ENCODE results near the gene ENTPD6.

The ENTPD6 gene

DNA sequence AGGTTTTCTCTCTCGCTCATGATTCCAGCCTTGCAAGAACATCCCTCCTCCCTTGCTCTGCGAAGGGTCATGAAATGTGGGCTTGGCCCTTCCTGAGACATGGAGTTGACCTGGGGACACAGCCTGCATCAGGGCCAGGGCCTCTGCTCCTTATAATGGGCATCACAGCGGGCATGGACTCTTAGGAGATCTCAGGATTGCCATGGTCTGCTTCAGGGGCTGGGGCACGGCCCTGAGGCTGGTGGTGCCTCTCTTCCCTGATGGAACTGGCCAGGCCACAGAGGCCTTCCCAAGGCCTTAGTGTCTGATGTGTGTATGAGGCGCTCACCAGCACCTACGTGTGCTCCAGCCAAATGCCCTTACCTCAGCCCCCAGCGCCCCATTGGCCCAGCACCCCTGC is 23.9 kb downstream of the ENTPD6 start:
- no peak for ATAC-seq
- TF ChIP-seq ZNF565 (CRISPR knock-in tag; conservative IDR thresholded peaks at IDR 0.05; ENCODE audit: low read depth) (no peak), ARNTL (CRISPR knock-in tag; IDR thresholded peaks at IDR 0.05; ENCODE audit: borderline replicate concordance, low read depth) (no peak), ZC3H10 (CRISPR knock-in tag; IDR thresholded peaks at IDR 0.05) (no peak), ESRRG (CRISPR knock-in tag; IDR thresholded peaks at IDR 0.05) (no peak), PPARA (CRISPR knock-in tag; IDR thresholded peaks at IDR 0.05; ENCODE audit: borderline replicate concordance) (no peak), GLIS3 (CRISPR knock-in tag; IDR thresholded peaks at IDR 0.05) (no peak), ZNF70 (CRISPR knock-in tag; IDR thresholded peaks at IDR 0.05) (no peak), TCF4 (CRISPR knock-in tag; IDR thresholded peaks at IDR 0.05; ENCODE audit: borderline replicate concordance) (no peak), RARB (CRISPR knock-in tag; IDR thresholded peaks at IDR 0.05) (no peak), TOX (CRISPR knock-in tag; IDR thresholded peaks at IDR 0.05; ENCODE audit: borderline replicate concordance) (no peak), ZFP30 (CRISPR knock-in tag; IDR thresholded peaks at IDR 0.05) (no peak), OSR1 (CRISPR knock-in tag; IDR thresholded peaks at IDR 0.05) (no peak), BACH2 (CRISPR knock-in tag; IDR thresholded peaks at IDR 0.05; ENCODE audit: borderline replicate concordance) (no peak), ISL1 (CRISPR knock-in tag; IDR thresholded peaks at IDR 0.05) (no peak), SNAI2 (CRISPR knock-in tag; IDR thresholded peaks at IDR 0.05) (no peak)
- TF ChIP-seq, protein P1, sequence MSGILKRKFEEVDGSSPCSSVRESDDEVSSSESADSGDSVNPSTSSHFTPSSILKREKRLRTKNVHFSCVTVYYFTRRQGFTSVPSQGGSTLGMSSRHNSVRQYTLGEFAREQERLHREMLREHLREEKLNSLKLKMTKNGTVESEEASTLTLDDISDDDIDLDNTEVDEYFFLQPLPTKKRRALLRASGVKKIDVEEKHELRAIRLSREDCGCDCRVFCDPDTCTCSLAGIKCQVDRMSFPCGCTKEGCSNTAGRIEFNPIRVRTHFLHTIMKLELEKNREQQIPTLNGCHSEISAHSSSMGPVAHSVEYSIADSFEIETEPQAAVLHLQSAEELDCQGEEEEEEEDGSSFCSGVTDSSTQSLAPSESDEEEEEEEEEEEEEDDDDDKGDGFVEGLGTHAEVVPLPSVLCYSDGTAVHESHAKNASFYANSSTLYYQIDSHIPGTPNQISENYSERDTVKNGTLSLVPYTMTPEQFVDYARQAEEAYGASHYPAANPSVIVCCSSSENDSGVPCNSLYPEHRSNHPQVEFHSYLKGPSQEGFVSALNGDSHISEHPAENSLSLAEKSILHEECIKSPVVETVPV (CRISPR knock-in tag; IDR thresholded peaks at IDR 0.05), result no peak

DNA sequence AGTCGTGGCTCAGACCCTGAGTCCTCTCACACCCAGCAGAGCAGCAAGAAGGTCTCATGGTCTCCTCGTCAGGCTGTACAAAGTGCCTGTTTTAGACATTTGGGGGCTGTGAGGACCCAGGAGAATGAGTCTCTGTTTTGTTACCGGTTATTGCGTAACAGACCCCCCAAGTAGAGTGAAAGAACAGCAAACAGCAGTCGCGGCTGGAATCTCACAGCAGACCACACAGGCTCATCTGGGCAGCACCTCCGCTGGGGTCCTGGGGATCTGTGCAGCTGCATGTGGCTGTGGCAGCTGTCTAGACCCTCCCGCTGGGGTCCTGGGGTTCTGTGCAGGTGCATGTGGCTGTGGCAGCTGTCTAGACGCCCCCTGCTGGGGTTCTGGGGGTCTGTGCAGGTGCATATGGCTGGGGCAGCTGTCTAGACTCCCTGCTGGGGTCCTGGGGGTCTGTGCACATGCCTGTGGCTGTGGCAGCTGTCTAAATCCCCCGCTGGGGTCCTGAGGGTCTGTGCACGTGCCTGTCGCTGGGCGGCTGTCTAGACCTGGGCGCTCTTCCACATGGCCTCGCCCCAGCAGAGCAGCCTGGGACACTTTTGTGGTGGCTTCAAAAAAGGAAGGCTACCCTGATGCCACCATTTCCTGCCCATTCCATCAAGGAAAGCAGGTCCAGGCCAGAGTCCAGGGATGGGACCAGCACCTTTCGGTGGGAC is 24.7 kb downstream of the ENTPD6 start:
- no peak for ATAC-seq
- TF ChIP-seq ZFP30 (CRISPR knock-in tag; IDR thresholded peaks at IDR 0.05) (no peak), CSDC2 (CRISPR knock-in tag; IDR thresholded peaks at IDR 0.05) (no peak), SNAI2 (CRISPR knock-in tag; IDR thresholded peaks at IDR 0.05) (no peak), TOX (CRISPR knock-in tag; IDR thresholded peaks at IDR 0.05; ENCODE audit: borderline replicate concordance) (no peak), ESRRG (CRISPR knock-in tag; IDR thresholded peaks at IDR 0.05) (no peak), GLIS3 (CRISPR knock-in tag; IDR thresholded peaks at IDR 0.05) (no peak), ISL1 (CRISPR knock-in tag; IDR thresholded peaks at IDR 0.05) (no peak), ZFP3 (CRISPR knock-in tag; IDR thresholded peaks at IDR 0.05) (no peak), ARNTL (CRISPR knock-in tag; IDR thresholded peaks at IDR 0.05; ENCODE audit: borderline replicate concordance, low read depth) (no peak), ZNF70 (CRISPR knock-in tag; IDR thresholded peaks at IDR 0.05) (no peak), RARB (CRISPR knock-in tag; IDR thresholded peaks at IDR 0.05) (no peak), ZC3H10 (CRISPR knock-in tag; IDR thresholded peaks at IDR 0.05) (no peak), TCF4 (CRISPR knock-in tag; IDR thresholded peaks at IDR 0.05; ENCODE audit: borderline replicate concordance) (no peak), BACH2 (CRISPR knock-in tag; IDR thresholded peaks at IDR 0.05; ENCODE audit: borderline replicate concordance) (no peak)
- TF ChIP-seq, protein P2, sequence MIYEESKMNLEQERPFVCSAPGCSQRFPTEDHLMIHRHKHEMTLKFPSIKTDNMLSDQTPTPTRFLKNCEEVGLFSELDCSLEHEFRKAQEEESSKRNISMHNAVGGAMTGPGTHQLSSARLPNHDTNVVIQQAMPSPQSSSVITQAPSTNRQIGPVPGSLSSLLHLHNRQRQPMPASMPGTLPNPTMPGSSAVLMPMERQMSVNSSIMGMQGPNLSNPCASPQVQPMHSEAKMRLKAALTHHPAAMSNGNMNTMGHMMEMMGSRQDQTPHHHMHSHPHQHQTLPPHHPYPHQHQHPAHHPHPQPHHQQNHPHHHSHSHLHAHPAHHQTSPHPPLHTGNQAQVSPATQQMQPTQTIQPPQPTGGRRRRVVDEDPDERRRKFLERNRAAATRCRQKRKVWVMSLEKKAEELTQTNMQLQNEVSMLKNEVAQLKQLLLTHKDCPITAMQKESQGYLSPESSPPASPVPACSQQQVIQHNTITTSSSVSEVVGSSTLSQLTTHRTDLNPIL (CRISPR knock-in tag; IDR thresholded peaks at IDR 0.05; ENCODE audit: low read depth), result no peak
- TF ChIP-seq, protein P3, sequence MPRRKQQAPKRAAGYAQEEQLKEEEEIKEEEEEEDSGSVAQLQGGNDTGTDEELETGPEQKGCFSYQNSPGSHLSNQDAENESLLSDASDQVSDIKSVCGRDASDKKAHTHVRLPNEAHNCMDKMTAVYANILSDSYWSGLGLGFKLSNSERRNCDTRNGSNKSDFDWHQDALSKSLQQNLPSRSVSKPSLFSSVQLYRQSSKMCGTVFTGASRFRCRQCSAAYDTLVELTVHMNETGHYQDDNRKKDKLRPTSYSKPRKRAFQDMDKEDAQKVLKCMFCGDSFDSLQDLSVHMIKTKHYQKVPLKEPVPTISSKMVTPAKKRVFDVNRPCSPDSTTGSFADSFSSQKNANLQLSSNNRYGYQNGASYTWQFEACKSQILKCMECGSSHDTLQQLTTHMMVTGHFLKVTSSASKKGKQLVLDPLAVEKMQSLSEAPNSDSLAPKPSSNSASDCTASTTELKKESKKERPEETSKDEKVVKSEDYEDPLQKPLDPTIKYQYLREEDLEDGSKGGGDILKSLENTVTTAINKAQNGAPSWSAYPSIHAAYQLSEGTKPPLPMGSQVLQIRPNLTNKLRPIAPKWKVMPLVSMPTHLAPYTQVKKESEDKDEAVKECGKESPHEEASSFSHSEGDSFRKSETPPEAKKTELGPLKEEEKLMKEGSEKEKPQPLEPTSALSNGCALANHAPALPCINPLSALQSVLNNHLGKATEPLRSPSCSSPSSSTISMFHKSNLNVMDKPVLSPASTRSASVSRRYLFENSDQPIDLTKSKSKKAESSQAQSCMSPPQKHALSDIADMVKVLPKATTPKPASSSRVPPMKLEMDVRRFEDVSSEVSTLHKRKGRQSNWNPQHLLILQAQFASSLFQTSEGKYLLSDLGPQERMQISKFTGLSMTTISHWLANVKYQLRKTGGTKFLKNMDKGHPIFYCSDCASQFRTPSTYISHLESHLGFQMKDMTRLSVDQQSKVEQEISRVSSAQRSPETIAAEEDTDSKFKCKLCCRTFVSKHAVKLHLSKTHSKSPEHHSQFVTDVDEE (CRISPR knock-in tag; IDR thresholded peaks at IDR 0.05), result no peak
- TF ChIP-seq, protein P4, sequence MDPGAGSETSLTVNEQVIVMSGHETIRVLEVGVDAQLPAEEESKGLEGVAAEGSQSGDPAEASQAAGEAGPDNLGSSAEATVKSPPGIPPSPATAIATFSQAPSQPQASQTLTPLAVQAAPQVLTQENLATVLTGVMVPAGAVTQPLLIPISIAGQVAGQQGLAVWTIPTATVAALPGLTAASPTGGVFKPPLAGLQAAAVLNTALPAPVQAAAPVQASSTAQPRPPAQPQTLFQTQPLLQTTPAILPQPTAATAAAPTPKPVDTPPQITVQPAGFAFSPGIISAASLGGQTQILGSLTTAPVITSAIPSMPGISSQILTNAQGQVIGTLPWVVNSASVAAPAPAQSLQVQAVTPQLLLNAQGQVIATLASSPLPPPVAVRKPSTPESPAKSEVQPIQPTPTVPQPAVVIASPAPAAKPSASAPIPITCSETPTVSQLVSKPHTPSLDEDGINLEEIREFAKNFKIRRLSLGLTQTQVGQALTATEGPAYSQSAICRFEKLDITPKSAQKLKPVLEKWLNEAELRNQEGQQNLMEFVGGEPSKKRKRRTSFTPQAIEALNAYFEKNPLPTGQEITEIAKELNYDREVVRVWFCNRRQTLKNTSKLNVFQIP (CRISPR knock-in tag; IDR thresholded peaks at IDR 0.05; ENCODE audit: borderline replicate concordance, low read depth), result no peak
- TF ChIP-seq, protein P1 (CRISPR knock-in tag; IDR thresholded peaks at IDR 0.05), result no peak
- TF ChIP-seq, protein P5, sequence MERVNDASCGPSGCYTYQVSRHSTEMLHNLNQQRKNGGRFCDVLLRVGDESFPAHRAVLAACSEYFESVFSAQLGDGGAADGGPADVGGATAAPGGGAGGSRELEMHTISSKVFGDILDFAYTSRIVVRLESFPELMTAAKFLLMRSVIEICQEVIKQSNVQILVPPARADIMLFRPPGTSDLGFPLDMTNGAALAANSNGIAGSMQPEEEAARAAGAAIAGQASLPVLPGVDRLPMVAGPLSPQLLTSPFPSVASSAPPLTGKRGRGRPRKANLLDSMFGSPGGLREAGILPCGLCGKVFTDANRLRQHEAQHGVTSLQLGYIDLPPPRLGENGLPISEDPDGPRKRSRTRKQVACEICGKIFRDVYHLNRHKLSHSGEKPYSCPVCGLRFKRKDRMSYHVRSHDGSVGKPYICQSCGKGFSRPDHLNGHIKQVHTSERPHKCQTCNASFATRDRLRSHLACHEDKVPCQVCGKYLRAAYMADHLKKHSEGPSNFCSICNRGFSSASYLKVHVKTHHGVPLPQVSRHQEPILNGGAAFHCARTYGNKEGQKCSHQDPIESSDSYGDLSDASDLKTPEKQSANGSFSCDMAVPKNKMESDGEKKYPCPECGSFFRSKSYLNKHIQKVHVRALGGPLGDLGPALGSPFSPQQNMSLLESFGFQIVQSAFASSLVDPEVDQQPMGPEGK (CRISPR knock-in tag; IDR thresholded peaks at IDR 0.05; ENCODE audit: borderline replicate concordance), result no peak
